Measurements from ENCODE around the gene ATG10. TPM values are rescaled to one million over a fixed set of nuclear protein-coding genes. Genes with fewer than 3 reads are reported as not detected.
A peak's percentile ranks its signal among the peaks of the same experiment; 100 is the strongest.

The ATG10 gene
- total and polyA plus RNA-seq, 2 experiments from 2014 or later, result 12.5 to 17.7 TPM

DNA sequence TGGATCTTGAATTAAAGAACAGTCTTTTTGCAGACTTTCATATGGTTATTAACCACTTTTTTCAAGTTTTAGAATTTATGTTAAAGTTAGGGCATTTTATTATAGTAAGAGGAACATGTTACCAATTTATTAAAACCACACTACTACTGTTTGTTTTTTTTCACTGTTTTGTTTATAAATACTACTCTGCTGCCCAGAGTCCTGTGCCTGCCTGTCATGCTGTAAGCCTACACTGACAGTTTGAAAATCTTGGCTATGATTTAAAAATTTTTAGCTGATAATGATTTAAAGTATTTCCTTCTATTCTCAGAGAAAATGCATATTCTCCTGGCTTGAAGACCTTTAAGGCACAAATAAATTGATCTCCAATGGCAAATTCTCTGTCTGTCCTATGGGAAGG lies 177.6 kb downstream of the ATG10 start (continued):
- TF ChIP-seq, protein P1, sequence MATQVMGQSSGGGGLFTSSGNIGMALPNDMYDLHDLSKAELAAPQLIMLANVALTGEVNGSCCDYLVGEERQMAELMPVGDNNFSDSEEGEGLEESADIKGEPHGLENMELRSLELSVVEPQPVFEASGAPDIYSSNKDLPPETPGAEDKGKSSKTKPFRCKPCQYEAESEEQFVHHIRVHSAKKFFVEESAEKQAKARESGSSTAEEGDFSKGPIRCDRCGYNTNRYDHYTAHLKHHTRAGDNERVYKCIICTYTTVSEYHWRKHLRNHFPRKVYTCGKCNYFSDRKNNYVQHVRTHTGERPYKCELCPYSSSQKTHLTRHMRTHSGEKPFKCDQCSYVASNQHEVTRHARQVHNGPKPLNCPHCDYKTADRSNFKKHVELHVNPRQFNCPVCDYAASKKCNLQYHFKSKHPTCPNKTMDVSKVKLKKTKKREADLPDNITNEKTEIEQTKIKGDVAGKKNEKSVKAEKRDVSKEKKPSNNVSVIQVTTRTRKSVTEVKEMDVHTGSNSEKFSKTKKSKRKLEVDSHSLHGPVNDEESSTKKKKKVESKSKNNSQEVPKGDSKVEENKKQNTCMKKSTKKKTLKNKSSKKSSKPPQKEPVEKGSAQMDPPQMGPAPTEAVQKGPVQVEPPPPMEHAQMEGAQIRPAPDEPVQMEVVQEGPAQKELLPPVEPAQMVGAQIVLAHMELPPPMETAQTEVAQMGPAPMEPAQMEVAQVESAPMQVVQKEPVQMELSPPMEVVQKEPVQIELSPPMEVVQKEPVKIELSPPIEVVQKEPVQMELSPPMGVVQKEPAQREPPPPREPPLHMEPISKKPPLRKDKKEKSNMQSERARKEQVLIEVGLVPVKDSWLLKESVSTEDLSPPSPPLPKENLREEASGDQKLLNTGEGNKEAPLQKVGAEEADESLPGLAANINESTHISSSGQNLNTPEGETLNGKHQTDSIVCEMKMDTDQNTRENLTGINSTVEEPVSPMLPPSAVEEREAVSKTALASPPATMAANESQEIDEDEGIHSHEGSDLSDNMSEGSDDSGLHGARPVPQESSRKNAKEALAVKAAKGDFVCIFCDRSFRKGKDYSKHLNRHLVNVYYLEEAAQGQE (IDR thresholded peaks at IDR 0.05; ENCODE audit: unreplicated experiment), result no peak
- TF ChIP-seq CREB1 (CRISPR knock-in tag; IDR thresholded peaks at IDR 0.05; ENCODE audit: low read depth) (no peak), POLR2AphosphoS5 (IDR thresholded peaks at IDR 0.05; ENCODE audit: low read depth) (no peak), ZNF114 (CRISPR knock-in tag; IDR thresholded peaks at IDR 0.05) (no peak)
- TF ChIP-seq, protein P2, sequence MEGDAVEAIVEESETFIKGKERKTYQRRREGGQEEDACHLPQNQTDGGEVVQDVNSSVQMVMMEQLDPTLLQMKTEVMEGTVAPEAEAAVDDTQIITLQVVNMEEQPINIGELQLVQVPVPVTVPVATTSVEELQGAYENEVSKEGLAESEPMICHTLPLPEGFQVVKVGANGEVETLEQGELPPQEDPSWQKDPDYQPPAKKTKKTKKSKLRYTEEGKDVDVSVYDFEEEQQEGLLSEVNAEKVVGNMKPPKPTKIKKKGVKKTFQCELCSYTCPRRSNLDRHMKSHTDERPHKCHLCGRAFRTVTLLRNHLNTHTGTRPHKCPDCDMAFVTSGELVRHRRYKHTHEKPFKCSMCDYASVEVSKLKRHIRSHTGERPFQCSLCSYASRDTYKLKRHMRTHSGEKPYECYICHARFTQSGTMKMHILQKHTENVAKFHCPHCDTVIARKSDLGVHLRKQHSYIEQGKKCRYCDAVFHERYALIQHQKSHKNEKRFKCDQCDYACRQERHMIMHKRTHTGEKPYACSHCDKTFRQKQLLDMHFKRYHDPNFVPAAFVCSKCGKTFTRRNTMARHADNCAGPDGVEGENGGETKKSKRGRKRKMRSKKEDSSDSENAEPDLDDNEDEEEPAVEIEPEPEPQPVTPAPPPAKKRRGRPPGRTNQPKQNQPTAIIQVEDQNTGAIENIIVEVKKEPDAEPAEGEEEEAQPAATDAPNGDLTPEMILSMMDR (conservative IDR thresholded peaks at IDR 0.05; ENCODE audit: low read depth in 2 of 2), result no peak

DNA sequence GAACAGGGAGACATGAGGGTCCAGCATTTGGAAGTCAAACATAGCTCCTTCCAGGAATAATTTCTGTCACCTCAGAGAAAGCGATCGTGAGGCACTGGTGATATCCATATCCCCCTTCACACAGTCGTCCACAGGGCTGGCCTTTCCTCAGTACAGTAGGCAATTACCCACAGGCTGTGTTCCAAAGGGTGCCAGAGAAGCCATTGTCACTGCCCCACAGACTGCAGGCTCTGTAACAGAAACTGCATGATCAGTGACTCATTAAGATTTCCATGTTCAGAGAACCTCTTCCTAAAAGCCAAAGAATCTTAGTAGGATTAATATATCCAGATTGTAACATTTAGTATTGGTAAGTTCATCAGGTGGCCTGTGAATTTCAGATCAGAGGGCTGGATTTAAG lies 178.7 kb downstream of the ATG10 start:
- Mint-ChIP-seq H3K27ac (0 out of 2 replicates have a peak overlapping the region, but pooled peaks have one; percentile 17), H3K27me3 (ENCODE audit: insufficient read depth, low read depth, poor library complexity) (peaks cover 1% of the 10 kb centered on the region)
- peak; percentile 59 for ATAC-seq

More for the DNA sequence above, 178.7 kb downstream of the ATG10 start:
- Mint-ChIP-seq H3K36me3 (ENCODE audit: low read depth) (no peaks in the 10 kb centered on the region), H3K4me3 (no peak overlapping the region), H3K4me1 (peaks cover 37% of the 10 kb centered on the region), H3K9me3 (no peaks in the 10 kb centered on the region)
- TF ChIP-seq STAT1 (IDR thresholded peaks at IDR 0.05; ENCODE audit: unreplicated experiment) (no peak), JUNB (IDR thresholded peaks at IDR 0.05; ENCODE audit: unreplicated experiment) (no peak), NANOG (IDR thresholded peaks at IDR 0.05; ENCODE audit: borderline replicate concordance) (no peak), EZH2phosphoT487 (IDR thresholded peaks at IDR 0.05; ENCODE audit: unreplicated experiment) (no peak), ZNF114 (CRISPR knock-in tag; IDR thresholded peaks at IDR 0.05) (no peak)
- TF ChIP-seq, protein P2 (conservative IDR thresholded peaks at IDR 0.05; ENCODE audit: low read depth in 2 of 2), result no peak
- TF ChIP-seq, protein P3, sequence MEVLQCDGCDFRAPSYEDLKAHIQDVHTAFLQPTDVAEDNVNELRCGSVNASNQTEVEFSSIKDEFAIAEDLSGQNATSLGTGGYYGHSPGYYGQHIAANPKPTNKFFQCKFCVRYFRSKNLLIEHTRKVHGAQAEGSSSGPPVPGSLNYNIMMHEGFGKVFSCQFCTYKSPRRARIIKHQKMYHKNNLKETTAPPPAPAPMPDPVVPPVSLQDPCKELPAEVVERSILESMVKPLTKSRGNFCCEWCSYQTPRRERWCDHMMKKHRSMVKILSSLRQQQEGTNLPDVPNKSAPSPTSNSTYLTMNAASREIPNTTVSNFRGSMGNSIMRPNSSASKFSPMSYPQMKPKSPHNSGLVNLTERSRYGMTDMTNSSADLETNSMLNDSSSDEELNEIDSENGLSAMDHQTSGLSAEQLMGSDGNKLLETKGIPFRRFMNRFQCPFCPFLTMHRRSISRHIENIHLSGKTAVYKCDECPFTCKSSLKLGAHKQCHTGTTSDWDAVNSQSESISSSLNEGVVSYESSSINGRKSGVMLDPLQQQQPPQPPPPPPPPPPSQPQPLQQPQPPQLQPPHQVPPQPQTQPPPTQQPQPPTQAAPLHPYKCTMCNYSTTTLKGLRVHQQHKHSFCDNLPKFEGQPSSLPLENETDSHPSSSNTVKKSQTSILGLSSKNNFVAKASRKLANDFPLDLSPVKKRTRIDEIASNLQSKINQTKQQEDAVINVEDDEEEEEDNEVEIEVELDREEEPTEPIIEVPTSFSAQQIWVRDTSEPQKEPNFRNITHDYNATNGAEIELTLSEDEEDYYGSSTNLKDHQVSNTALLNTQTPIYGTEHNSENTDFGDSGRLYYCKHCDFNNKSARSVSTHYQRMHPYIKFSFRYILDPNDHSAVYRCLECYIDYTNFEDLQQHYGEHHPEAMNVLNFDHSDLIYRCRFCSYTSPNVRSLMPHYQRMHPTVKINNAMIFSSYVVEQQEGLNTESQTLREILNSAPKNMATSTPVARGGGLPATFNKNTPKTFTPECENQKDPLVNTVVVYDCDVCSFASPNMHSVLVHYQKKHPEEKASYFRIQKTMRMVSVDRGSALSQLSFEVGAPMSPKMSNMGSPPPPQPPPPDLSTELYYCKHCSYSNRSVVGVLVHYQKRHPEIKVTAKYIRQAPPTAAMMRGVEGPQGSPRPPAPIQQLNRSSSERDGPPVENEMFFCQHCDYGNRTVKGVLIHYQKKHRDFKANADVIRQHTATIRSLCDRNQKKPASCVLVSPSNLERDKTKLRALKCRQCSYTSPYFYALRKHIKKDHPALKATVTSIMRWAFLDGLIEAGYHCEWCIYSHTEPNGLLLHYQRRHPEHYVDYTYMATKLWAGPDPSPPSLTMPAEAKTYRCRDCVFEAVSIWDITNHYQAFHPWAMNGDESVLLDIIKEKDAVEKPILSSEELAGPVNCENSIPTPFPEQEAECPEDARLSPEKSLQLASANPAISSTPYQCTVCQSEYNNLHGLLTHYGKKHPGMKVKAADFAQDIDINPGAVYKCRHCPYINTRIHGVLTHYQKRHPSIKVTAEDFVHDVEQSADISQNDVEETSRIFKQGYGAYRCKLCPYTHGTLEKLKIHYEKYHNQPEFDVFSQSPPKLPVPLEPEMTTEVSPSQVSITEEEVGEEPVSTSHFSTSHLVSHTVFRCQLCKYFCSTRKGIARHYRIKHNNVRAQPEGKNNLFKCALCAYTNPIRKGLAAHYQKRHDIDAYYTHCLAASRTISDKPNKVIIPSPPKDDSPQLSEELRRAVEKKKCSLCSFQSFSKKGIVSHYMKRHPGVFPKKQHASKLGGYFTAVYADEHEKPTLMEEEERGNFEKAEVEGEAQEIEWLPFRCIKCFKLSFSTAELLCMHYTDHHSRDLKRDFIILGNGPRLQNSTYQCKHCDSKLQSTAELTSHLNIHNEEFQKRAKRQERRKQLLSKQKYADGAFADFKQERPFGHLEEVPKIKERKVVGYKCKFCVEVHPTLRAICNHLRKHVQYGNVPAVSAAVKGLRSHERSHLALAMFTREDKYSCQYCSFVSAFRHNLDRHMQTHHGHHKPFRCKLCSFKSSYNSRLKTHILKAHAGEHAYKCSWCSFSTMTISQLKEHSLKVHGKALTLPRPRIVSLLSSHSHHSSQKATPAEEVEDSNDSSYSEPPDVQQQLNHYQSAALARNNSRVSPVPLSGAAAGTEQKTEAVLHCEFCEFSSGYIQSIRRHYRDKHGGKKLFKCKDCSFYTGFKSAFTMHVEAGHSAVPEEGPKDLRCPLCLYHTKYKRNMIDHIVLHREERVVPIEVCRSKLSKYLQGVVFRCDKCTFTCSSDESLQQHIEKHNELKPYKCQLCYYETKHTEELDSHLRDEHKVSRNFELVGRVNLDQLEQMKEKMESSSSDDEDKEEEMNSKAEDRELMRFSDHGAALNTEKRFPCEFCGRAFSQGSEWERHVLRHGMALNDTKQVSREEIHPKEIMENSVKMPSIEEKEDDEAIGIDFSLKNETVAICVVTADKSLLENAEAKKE (CRISPR knock-in tag; IDR thresholded peaks at IDR 0.05), result no peak
- no peaks in the 10 kb centered on the region for H3K9me2 ChIP-seq (ENCODE audit: insufficient read depth)
- H3K27me3 ChIP-seq (ENCODE audit: insufficient read depth), result no peaks in the 10 kb centered on the region
- no peaks in the 10 kb centered on the region for H4K20me1 ChIP-seq (replicated peaks; ENCODE audit: insufficient read depth)
- no peak overlapping the region for H3K27ac ChIP-seq (ENCODE audit: low read depth)
- DNase-seq (ENCODE audit: low spot score), result no peak
- peaks cover 7% of the 10 kb centered on the region; the same call in 1 of the 2 replicates for H3K4me1 ChIP-seq (ENCODE audit: insufficient read depth)
- H3K79me2 ChIP-seq (replicated peaks; ENCODE audit: insufficient read depth), result no peaks in the 10 kb centered on the region
- no peaks in the 10 kb centered on the region for H3K36me3 ChIP-seq (ENCODE audit: insufficient read depth)
- no peak overlapping the region for H2AFZ ChIP-seq
- H3K4me3 ChIP-seq, result no peak overlapping the region
- no peak overlapping the region for H3K4me2 ChIP-seq
- no peaks in the 10 kb centered on the region for H3F3A ChIP-seq (replicated peaks; ENCODE audit: low read depth)
